GM12864 (cell line): ENCODE measurements around the gene PDZD2.

Source experiments
- DNase-seq: peaks from one replicate; pipeline ENCODE4 v3.0.0-alpha.2; 2011; ENCODE audit warnings: low read depth
- H3K4me3 ChIP-seq: 2 replicates; pipeline ENCODE4 v1.5.1; 2011; ENCODE audit warnings: mild to moderate bottlenecking, low read depth, low read length, control low read depth
- CTCF ChIP-seq: IDR thresholded peaks from 2 replicates; pipeline ENCODE4 v1.5.1; 2011; ENCODE audit warnings: low read depth, mild to moderate bottlenecking, moderate library complexity, low read length, control low read depth, inconsistent platforms; ENCODE audit errors: missing control alignments

Gene PDZD2

GRCh38 chr5:31983851-31984250 is 344.9 kb downstream of the PDZD2 start:
- no peak for TF ChIP-seq CTCF
- no peak overlapping the region for H3K4me3 ChIP-seq
- DNase-seq = no peak

- TF ChIP-seq CTCF = no peak
- DNase-seq = no peak
- no peak overlapping the region for H3K4me3 ChIP-seq
Observed at GRCh38 chr5:31984691-31985090, 345.8 kb downstream of the PDZD2 start.

- no peak for DNase-seq
- TF ChIP-seq CTCF = no peak
- no peak overlapping the region for H3K4me3 ChIP-seq
Observed at GRCh38 chr5:31986101-31986500, 347.2 kb downstream of the PDZD2 start.

GRCh38 chr5:31987985-31988710 is 349.2 kb downstream of the PDZD2 start:
- TF ChIP-seq CTCF = no peak
- DNase-seq = no peak
- no peak overlapping the region for H3K4me3 ChIP-seq

- no peak overlapping the region for H3K4me3 ChIP-seq
- no peak for DNase-seq
- no peak for TF ChIP-seq CTCF
Observed at GRCh38 chr5:31990081-31990650, 351.2 kb downstream of the PDZD2 start.

GRCh38 chr5:31990701-31991110 is 351.8 kb downstream of the PDZD2 start:
- no peak for DNase-seq
- TF ChIP-seq CTCF = no peak
- no peak overlapping the region for H3K4me3 ChIP-seq

GRCh38 chr5:31992377-31992776 is 353.4 kb downstream of the PDZD2 start:
- no peak for TF ChIP-seq CTCF
- H3K4me3 ChIP-seq = no peak overlapping the region
- no peak for DNase-seq
